Suppressor macrophage (primary cell): ENCODE results near the gene CHIC2.
A peak's percentile ranks its signal among the peaks of the same experiment; 100 is the strongest.
"Not testable (repeated sequence)": the region's sequence is repeated elsewhere in the genome, so short reads cannot be mapped to it uniquely, and the experiment has no call there.

Experiments
- DNase-seq, 4 experiments: peaks; one replicate each; pipeline ENCODE4 v3.0.0-alpha.2; 2020 to 2022

Gene CHIC2

DNA sequence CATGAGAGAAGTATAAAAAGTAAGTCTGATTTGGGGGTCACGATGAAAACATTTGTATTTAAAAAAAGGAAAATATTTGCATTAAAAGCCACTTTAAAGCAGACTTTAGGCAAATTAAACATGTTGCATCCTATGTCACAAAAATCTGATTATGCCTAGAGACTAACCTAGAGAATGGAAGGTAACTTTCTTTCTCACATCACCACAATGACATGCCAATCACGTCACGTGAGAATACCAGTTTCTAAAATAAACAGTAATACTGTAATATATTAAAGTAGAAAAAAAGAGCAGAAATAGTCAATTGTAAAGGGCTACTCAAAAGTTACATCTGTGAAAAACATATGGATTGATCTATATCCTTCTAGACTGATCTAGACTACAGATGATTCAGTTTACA, 3.3 kb downstream of the CHIC2 start:
- no peak for DNase-seq

DNA sequence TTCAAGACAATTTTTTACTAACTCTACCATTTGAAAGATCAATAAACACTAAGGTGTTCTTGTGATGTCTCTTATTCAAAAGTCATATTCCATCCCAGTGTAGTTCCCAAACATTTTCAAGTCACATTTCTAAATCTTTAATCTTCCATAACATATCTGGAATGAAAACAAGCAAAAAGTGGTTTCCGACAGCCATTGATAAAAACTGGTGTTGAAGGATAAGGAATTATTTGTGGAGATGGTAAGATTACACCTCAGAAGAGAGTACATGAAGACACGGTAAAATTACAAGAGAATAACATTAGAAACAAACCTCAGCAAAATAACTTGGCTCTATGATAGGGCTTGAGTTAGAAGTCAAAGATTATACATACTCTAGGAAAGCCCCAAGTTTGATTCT, 4.3 kb downstream of the CHIC2 start:
- no peak for DNase-seq

DNA sequence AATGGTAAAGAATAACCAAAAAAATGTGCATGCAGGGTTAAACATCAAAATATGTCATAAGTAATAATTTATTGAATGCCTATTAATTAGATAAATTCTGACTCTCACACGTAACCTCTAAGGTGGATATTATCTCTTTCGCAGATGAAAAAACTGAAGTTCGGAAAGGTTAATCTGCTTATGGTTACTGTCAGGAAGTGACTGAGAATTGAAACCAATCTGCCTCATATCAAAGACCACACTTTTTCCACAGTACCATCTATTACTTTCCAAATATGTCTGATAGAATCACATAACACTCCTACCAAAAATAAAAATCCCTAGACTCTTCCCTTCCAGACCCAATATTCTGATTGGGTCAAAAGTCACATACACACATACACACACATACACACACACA, 6.2 kb downstream of the CHIC2 start:
- no peak for DNase-seq

DNA sequence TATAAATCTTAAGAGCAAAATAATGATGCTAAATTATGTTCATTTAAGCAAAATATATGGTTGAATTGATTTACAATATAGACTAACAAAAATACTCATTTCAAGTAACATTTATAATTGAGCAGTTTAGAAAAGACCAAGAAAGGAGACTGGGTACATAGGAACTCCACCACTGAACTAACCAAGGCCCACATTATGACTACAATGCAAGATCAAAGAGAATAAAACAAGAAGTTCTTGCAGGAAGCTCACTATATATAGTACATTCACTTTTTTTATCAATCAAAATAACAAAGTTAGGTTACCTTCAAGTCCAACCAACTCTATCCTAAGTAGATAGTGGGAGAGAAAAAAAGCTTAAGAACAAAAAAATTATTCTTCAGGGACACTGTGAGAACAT, 8.0 kb downstream of the CHIC2 start:
- no peak for DNase-seq

DNA sequence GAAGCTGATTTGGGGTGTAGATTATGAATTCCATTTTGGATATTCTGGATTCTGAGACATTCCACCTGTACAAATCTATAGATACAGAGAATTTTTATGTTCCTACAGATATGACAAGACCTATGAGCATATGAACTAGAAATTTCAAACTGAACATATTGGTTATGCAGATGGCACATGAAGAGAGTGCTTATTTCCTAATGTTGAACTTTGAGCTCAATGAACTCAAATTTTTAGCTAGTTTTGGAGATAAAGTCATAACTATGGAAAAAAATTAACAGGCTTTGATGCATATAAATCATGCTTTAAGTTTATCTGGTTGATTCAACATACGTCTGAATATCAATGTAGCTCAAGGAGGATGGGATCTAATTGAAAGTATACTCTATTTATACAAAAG, 8.9 kb downstream of the CHIC2 start:
- no peak for DNase-seq

DNA sequence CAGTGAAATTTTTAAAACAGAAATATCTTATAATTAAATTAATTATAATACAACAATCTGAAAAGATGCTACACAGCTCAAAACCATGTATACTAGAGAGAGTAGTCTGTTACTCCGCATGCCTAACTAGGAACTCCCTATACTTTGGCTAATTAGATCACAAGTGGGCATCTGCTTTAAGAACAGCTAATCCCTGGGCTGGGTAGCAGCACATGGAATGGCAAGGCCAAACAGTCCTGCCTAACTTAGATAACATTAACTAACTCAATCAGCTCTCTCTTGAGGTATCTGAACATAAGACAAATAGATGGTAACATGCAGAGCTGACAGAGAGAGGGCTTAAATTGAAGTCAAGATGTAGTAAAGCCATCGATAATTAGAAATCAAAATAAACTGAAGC, 9.9 kb downstream of the CHIC2 start:
- no peak for DNase-seq

DNA sequence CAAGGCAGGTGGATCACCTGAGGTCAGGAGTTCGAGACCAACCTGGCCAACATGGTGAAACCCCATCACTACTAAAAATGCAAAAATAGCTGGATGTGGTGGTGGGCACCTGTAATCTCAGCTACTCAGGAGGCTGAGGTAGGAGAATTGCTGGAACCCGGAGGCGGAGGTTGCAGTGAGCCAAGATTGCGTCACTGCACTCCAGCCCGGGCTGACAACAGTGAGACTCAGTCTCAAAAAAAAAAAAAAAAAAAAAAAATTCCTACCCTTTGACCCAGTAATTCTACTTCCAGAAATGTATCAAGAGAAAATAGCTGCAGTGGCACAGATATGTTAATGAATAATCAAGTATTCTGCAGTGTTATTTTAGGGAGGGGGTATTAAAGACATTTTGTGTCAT, 11.1 kb downstream of the CHIC2 start:
- DNase-seq: peak in 3 of 4 experiments; percentile 38 to 50 (median 44)

DNA sequence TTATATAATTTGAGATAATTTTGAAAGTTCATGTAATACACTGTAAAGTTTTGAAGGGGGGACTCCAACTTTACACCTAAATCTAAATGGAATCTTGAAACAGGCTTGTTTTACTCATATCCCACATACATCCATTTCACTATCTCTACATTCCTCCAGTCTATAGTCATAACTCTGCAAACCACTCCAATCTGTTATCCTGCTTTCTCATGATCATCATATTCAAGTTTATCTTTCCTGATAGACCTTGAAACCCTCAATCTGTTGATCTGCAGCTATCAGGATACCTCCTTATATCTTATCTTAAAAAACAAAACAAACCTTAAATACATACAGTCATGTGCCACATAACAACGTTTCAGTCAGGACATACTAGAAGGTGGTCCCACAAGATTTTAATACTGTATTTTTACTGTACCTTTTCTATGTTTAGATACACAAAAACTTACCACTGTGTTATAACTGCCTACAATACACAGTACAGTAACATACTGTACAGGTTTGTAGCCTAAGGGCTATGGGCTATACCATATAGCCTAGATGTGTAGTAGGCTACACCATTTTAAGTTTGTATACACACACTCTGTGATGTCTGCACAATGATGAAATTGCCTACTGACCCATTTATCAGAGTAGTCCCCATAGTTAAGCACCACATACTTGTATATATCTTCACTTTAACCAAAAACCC, 14.0 kb downstream of the CHIC2 start:
- no peak for DNase-seq

DNA sequence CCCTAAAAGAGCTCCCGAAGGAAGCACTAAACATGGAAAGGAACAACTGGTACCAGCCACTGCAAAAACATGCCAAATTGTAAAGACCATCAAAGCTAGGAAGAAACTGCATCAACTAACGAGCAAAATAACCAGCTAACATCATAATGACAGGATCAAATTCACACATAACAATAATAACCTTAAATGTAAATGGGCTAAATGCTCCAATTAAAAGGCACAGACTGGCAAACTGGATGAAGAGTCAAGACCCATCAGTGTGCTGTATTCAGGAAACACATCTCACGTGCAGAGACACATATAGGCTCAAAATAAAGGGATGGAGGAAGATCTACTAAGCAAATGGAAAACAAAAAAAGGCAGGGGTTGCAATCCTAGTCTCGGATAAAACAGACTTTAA, 20.8 kb downstream of the CHIC2 start:
- not testable (repeated sequence) for DNase-seq

DNA sequence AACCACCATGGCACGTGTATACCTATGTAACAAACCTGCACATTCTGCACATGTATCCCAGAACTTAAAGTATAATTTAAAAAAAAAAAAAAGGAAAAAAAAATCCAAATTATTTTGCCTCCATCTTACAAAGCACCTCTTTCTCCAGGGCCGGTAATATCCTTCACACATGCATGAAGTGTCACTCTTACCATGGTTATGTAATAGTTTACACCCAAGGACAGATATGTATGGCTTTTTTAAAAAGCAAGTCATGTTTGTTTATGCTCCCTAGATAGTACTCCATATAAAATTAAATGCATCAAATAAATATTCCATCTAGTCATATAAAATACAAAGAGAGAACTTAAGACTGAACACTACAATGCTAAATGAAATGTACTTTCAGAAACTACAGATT, 22.5 kb downstream of the CHIC2 start:
- no peak for DNase-seq

DNA sequence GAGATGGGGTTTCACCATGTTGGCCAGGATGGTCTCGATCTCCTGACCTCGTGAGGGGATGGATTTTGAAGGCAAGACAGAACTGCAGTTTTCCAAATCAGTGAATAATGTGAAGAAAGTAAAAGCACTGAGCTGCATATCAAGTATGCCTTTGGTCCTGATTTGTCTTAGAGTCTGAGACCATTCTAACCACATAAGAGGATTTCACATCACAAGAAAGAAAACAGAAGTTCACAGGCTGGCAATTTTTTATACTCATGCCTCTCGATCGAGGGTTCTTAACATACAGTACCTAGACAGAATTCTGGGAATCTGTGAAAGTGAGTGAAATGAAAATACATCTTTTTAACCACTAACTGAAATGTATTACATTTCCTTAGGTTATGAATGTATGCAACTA, 23.3 kb downstream of the CHIC2 start:
- DNase-seq: no peak

DNA sequence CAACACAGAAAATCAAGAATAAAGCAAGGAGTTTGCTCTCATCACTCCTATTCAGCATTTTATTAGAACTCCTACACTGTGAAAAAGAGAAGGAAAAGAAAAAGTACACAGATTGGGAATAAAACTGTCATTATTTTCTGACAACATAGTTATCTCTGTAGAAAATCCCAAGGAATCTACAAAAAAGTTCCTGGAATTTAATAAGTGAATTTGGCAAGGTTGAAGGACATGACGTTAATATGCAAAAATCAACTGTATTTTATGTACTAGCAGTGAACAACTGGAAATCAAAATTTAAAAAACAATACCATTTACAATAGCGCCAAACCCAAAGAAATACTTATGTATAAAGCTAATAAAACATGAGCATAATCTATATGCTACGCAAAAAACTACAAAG, 26.3 kb downstream of the CHIC2 start:
- no peak for DNase-seq

DNA sequence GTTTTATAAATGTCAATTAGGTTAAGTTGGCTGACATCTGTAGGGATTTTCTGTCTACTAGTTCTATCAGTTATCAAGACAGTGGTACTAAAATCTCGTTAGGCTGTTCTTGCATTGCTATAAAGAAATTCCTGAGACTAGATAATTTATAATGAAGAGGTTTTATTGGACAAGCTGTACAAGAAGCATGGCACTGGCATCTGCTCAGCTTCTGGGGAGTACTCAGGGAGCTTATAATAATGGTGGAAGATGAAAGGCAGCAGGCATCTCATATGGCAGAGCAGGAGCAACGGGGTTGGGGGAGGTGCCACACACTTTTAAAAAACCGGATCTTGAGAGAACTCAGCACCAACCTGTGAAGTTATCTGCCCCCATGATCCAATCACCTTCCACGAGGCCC, 28.2 kb downstream of the CHIC2 start:
- no peak for DNase-seq

DNA sequence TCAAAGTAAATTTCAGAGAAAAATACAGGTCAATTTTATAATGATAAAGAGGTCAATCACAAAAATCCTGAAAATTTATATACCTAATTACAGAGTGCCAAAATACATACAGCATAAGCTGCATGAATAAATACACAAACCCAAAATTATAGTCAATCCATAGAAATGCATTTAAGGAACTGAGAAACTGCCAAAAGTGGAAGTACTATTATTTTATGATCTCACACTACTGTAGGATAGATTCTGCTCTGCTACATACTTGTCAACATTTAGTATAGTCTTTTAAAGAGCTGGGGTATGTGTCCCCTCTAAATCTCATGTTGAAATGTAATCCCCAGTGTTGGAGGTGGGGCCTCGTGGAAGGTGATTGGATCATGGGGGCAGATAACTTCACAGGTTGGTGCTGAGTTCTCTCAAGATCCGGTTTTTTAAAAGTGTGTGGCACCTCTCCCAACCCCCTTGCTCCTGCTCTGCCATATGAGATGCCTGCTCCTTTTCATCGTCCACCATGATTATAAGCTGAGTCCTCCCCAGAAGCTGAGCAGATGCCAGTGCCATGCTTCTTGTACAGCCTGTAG, 31.8 kb downstream of the CHIC2 start:
- peak in 2 of 4 experiments; percentile 57 to 60 for DNase-seq

DNA sequence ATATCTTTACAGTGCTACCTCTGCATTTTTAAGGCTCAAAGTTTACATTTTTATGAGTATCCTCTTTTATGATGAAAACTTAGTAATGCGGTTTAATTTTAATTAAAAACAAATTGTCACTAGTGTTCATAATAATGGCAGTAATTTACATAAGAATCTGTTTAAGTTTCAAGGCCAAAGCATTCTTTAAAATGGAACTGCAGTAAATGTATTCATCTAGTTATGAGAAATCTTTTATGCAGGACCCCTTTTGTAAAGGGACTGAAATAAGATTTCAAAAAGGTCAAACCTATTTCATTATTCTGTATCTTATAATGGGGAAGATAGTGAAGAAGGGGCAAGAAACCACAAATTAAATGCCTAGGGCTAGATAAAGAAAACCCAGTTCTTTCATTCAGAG, 37.1 kb downstream of the CHIC2 start:
- no peak for DNase-seq

DNA sequence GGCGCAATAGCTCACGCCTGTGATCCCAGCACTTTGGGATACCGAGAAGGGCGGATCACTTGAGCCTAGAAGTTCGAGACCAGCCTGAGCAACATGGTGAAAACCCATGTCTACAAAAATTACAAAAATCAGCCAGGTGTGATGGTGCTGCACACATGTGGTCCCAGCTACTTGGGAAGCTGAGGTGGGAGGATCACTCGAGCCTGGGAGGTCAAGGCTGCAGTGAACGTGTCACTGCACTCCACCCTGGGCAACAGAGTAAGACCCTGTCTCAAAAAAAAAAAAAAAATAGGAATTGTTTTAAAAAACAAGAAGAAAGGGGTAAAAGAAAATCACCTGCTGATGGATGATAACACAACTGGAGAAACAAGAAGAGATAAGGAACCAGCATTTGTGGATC, 38.8 kb downstream of the CHIC2 start:
- no peak for DNase-seq

DNA sequence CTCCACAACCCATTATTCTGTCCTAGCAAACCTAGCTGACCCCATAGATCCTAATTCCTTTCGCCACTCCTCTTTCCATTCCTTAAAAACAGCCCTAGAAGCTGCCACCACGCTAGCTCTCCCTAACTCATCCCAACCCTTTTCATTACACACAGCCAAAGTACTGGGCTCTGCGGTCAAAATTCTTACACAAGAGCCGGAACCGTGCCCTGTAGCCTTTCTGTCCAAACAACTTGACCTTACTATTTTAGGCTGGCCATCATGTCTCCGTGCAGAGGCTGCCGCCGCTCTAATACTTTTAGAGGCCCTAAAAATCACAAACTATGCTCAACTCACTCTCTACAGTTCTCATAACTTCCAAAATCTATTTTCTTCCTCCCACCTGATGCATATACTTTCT, 41.4 kb downstream of the CHIC2 start:
- not testable (repeated sequence) for DNase-seq

DNA sequence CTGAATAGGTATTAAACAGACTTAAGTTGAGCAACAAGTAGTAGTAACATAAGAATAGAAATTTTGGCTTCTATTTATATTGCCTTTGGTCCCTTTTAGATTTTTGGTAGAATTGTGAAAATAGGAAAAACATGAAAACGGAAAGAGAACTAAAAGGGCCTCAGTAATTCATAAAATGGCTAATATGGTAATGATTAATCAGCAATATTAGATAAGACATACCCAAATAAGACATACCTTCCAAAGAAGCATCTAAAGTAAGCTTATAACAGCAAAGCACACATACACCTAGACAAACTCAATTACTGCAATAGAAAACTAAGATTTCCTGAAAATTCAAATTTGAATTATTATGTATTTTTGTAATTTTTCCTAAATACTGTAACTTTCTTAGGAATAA, 46.4 kb downstream of the CHIC2 start:
- DNase-seq: no peak

DNA sequence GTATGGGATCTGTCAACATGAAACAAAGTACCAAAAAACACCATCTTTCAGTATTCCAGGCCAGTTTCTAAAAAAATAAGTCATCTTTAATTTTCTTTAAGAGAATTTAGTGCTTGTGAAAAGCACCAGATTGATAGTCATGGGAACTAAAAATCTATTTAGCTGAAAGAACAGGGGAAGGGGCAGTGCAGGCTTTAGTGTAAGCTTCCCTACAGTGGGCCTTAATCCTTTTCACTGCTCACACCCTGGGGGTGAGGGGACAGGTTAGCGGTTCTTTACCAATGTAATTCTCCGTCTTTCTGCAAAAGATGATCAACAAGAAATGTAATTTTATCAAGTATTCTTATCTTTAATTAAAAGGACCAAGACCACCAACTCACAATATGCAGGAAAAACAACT, 47.1 kb downstream of the CHIC2 start:
- no peak for DNase-seq

DNA sequence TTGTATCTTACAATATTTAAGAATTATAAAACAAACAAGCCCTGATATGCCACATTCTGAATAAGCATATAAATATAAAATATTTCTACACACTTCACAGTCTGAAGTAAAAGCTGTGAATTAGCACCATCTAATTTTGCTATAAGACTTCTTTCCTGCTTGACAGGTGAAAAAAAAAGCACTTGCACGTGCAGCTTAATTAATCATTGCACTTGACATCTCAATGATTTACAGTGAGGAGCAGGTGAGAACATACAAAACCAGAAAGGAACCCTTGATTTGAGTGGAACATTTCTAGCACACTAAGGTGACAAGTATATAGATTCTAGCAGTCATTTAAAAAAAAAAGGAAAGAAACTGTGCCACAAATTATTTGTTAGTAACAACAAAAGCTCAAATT, 47.9 kb downstream of the CHIC2 start:
- no peak for DNase-seq

DNA sequence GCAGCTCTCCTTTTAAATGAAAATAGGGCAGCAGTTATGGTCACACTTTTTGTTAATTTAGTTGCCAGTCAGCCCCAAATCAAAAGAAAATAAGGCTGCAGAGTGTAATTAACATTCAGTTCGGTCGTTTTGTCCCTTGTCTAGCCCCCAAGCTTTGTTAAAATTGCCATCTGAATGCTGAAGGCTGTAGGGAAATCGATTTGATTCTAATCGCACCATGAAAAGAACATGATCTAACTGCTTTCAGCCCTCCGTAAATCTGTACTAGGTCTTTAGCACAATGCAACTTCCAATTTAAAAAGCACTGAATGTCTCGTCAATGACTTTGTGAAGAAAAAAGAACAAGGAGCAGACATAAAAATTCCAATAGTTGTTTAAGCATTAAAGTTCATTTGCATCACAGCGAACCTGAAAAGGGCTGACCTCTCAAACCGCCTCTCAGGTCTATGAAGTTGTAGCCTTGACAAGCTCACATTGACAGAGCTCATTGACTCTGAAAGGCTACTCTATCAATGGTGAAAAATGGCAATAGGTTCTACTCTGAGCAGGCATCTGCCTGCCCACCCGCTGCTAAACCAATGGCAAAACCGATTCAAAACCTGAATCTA, 48.9 kb downstream of the CHIC2 start:
- DNase-seq: no peak

DNA sequence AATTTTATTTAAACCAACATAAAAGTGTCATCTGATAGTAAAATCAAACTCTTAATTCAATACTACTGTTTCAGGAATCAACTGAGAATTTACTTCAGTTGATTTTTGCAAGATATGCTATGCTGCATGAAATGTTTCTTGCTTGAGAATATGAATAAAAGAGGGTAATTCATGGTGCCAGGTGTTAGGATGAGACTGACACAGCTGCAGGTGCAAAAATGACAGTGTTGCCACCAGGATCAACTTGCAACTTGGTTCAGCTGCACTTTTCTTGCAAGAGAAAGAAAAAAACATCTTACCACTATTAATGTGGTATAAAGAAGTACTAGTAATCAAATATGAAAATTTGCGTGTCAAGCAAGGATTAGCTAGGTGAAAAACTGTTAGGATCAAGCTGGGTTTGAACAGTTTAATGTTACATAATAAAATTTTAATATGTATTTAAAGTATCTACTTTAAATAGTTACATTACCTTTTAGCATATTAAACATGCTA, 49.7 kb downstream of the CHIC2 start:
- DNase-seq: no peak

DNA sequence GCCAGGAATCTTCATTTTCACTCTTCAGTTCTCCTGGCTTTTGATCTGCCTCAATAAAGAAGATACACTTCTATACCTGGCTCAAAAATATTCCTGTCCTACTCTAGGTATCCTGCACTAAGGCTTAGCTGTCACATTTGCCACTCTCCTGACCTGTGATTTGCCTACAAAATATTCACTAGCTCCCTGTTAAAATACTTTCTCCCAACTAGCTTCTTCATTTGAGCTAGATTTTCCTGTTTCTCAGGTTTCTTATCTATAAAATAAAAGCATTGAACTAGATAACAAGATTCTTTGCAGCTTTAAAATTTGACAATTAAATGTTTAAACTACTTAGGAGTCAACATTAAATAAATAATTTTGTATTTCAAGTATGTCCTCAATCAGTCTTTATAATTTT, 53.2 kb downstream of the CHIC2 start:
- DNase-seq: no peak

DNA sequence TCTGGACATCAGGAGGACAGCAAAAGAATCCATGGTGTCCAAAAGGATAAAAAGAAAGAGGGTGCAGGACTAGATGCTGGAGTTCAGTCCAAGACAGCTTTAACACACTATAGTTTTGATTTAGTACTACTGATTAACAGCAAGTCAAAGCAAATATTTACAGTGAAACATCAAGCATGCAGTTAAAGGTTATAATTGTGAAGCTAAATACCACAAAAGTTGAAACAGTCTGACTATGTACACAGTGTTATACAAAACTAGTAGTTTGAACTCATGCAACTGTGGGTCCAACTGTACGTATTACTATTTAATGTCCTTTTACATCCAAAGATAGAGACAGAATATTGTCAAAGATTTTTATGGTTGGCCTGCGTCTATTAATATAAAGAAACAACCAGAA, 57.6 kb downstream of the CHIC2 start:
- DNase-seq: no peak
